ENCODE data around the gene USP44.
"Not testable (repeated sequence)": the region's sequence is repeated elsewhere in the genome, so short reads cannot be mapped to it uniquely, and the experiment has no call there.

USP44 gene

DNA sequence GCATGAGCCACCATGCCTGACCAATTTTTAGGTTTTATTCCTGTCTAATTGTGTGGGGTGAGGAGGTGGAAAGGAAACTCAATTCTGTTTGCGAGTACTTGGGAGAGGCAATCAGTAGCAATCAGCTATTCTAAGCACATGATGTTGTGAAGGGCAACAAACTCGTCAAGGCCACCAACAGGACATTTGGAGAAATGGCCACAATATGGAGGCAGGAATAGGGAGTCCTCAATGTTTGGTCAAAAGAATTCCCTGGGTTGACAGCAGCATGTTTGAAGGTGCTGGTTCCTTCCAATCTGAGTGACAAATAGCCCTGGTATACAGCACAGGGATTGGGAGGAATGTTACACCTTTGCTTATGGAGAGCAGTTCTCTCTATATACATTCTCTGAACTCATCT is 32.7 kb upstream of the USP44 start:
- TF ChIP-seq CTCF (conservative IDR thresholded peaks at IDR 0.05; ENCODE audit: control insufficient read depth, insufficient read depth, low read depth, low read length): no peak
- no peak for DNase-seq (ENCODE audit: low read depth)
- no peak overlapping the region for H3K4me3 ChIP-seq (ENCODE audit: control insufficient read depth, low read depth, low read length)

DNA sequence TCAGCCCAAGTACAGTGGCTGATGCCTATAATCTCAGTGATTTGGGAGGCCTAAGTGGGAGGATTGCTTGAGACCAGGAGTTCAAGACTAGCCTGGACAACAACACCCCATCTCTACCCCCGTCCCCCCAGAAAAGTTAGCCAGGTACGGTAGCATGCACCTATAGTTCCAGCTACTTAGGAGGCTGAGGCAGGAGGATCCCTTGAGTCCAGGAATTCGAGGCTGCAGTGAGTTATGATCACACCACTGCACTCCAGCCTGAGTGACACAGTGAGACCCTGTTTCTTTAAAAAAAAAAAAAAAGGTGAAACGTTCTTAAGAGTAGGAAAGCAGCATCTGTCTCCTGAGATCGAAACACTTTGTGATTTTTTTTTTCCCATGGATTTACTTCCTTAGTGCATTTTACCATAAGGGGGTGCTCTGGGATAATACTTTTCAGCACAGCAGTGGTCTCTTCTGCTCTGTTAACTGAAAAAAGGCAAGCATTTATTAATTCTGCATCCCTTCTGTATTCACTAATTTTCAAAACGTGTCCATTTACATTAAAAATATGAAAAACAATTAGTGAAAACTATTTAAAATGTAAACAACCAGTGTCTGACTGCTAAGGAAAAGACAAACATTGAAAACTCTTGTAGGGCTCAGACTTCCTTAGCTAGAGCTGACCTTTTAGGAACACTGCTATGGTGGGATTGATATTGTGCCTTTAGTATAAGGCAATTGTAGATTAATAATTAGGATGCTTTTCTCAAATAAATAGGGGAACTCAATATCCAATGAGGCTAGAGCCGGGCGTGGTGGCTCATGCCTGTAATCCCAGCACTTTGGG is 31.2 kb upstream of the USP44 start:
- peak; percentile 55 for TF ChIP-seq CTCF (conservative IDR thresholded peaks at IDR 0.05; ENCODE audit: control insufficient read depth, insufficient read depth, low read depth, low read length)
- no peak overlapping the region for H3K4me3 ChIP-seq (ENCODE audit: control insufficient read depth, low read depth, low read length)
- peak; percentile 48 for DNase-seq (ENCODE audit: low read depth)

GRCh38 chr12:95577820-95578219 is 26.5 kb upstream of the USP44 start:
- H3K4me3 ChIP-seq (ENCODE audit: control insufficient read depth, low read depth, low read length): no peak overlapping the region
- no peak for DNase-seq (ENCODE audit: low read depth)
- no peak for TF ChIP-seq CTCF (conservative IDR thresholded peaks at IDR 0.05; ENCODE audit: control insufficient read depth, insufficient read depth, low read depth, low read length)

DNA sequence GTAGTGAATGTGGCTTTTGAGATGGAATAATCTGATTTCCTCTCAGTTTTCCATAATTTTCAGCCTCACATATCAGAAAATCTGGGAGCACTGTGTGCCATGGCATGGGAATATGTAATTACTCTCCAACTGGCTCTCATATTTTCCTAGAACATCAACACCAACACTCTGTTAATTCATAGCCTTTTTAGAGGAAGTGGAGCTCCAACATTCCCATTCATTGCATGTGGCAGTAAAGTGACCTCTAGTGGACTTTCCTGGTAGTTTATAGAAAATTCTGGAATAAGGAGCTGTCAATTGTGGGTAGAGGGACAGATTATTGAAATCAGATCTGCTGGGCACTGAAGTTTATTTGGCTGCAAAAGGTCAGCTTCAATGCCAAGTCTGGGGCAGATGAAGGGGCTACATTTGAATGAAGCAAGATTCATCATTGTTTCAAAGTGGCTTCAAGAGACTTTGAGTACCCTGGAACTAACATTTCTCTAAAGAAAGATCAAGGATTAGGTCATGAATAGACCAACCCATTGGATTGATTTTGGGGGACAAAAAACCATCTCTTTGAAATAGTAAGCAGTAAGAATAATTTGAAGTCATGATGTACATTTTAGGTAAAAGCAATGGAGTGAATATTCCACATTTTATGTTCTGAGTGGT is 23.6 kb upstream of the USP44 start:
- TF ChIP-seq CTCF (conservative IDR thresholded peaks at IDR 0.05; ENCODE audit: control insufficient read depth, insufficient read depth, low read depth, low read length): peak; percentile 82
- DNase-seq (ENCODE audit: low read depth): peak; percentile 51
- no peak overlapping the region for H3K4me3 ChIP-seq (ENCODE audit: control insufficient read depth, low read depth, low read length)

DNA sequence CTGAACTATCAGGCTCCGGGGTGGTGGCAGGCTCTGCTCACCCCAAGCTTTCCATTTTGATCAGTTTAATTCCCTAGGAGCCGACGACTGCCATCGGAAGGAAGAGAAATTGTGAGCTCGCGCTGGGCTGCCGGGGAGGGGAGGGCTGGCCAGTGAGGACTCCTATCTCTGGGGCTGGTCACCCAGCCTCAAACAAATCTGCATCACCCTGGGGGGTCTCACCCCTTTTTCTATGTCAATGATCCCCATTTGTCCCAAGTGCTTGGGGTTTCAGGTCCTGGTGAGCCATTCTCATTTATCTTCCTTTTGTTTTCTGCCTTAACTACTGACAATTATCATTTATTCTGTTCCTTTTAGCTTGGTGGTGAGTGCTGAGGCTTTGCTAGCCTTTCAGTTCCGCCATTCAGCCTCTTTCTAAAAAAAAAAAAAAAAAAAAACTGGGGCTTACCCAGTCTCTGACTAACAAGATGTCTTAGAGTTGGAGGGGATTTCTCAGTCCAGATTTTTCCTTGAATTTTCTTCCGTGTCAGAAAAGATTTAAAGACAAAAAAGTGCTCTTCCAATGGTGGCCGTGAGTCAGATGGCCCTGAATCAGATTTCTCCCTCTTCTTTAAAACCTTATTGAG is 22.8 kb upstream of the USP44 start:
- DNase-seq (ENCODE audit: low read depth): no peak

GRCh38 chr12:95571369-95571768 is 20.1 kb upstream of the USP44 start:
- no peak overlapping the region for H3K4me3 ChIP-seq (ENCODE audit: control insufficient read depth, low read depth, low read length)
- no peak for TF ChIP-seq CTCF (conservative IDR thresholded peaks at IDR 0.05; ENCODE audit: control insufficient read depth, insufficient read depth, low read depth, low read length)
- DNase-seq (ENCODE audit: low read depth): no peak

More for the DNA sequence above, 22.8 kb upstream of the USP44 start:
- H3K4me3 ChIP-seq (ENCODE audit: control insufficient read depth, low read depth, low read length): no peak overlapping the region
- TF ChIP-seq CTCF (conservative IDR thresholded peaks at IDR 0.05; ENCODE audit: control insufficient read depth, insufficient read depth, low read depth, low read length): no peak

GRCh38 chr12:95568045-95568444 is 16.8 kb upstream of the USP44 start:
- H3K4me3 ChIP-seq (ENCODE audit: control insufficient read depth, low read depth, low read length); DNase-seq (ENCODE audit: low read depth): not testable (repeated sequence)
